NCI-H146 treated with DMSO at 0.1 percent for 48 hours (cell line): ENCODE measurements around the gene RABGAP1L.
"Not testable (repeated sequence)": the region's sequence is repeated elsewhere in the genome, so short reads cannot be mapped to it uniquely, and the experiment has no call there.

ENCODE experiments used
- DNase-seq: peaks from one replicate; lab custom pipeline; 2025; ENCODE audit not compliant: unreplicated experiment; lab: John Stamatoyannopoulos, UW

Gene RABGAP1L

DNA sequence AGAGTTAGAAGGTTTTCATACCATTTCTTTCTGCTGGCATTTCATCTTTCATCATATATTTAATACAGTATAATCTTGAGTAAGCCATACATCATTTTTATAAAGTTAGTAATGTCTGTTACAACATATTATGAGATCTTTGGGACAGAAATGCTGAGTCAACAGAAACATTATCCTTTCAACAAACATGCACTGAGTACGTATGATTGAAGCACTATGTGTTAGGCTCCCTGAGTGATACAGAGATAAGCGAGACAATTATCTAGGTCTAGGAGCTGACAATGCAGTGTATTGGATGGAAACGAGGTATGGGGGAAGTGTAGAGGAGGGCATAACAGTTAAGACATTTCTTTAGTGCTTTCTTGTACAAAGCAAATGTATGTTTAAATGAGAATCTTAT is 268.7 kb downstream of the RABGAP1L start:
- DNase-seq: no peak

DNA sequence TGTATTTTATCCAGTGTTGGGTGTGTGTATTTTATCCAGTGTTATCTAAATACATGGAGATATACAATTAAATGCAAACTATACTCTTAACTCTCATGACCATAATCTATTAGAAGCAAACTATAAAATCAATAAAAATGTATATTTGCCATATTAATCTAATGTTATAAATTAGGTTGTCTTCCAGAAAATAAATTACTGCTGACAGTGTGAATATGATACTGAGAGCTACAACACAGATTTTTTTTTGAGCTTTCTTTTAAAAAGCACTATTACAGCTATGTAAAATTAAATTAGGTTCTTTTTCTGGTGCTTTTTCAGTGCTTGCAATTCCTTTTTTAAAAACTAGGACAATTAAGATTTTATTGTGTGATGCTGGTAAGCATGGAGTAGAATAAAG is 269.4 kb downstream of the RABGAP1L start:
- DNase-seq: no peak

DNA sequence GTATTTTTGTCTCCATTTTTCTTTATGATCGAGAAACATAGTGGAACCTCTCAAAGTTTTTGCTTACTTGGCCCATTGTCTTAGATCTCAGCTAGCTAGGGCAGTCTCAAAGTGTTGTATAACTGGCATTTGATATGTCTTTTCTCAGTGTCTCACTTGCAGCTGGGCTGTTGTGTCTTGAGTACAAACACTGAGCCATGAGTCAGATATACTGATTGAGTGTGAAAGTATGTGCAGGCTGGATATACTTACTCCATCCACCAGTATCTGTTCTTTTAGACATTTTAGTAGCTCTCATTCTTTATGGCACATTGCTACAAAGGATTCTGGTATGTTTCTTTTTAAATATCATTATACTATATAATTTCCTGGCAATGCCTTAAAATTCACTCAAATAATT is 274.1 kb downstream of the RABGAP1L start:
- no peak for DNase-seq

DNA sequence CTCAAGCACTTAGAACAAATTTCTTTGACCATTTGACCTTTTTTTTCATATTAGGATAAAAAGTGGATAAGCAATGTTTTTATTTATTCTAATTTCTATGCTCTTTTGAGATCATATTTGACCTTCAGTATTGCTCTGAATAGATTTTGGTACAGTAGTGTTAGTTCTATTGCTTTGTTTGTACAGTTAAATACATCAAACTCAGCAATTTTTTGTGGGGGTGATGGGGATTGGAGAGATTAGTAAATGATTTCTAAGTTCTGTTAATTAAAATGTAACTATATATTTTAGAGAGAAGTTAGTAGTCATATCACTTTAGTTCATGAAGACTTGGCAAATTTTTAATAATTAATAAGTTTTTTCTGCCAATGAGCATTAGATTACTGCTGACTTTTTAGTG is 286.0 kb downstream of the RABGAP1L start:
- no peak for DNase-seq

DNA sequence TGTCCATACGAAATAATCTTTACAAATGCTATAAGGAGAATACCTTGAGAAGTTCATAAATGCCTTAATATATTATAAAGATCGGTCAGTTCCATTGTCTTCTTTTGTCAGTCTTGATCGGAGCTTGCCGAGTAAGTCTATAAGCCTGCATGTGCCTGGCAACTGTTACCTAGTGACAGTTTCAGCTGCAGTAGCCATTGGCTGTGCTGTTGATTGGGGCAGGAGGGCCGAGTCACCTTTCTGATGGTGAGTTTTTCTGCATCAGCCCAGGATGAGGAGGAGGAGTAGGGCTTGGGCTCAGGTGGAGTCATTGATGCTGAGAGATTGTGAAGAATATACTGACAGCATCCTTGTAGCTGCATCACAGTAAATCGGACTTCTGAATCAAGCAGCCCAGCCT is 286.5 kb downstream of the RABGAP1L start:
- DNase-seq: no peak

DNA sequence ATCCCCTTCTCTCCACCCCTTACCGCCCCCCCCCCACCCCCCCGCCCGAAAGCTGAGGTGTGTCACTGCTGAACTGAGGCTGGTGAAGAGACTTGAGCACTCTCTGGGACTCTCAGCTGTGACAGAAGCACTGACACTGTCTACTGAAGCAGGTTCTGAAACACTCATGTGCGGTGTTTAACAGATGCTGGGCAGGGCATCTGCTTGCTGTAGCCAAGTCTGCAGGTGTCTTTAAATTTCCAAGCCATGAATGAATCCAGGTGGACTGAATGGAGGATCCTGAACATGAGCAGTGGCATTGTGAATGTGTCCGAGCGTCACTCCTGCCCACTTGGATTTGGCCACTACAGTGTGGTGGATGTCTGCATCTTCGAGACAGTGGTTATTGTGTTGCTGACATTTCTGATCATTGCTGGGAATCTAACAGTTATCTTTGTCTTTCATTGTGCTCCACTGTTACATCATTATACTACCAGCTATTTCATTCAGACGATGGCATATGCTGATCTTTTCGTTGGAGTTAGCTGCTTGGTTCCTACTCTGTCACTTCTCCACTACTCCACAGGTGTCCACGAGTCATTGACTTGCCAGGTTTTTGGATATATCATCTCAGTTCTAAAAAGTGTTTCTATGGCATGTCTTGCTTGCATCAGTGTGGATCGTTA is 288.7 kb downstream of the RABGAP1L start, which contains the start of gene GPR52:
GPR52 (plus strand) TSS at position 99 of the 665 bp plus-strand sequence; CDS start at position 247, 148 bp downstream.
- no peak for DNase-seq

DNA sequence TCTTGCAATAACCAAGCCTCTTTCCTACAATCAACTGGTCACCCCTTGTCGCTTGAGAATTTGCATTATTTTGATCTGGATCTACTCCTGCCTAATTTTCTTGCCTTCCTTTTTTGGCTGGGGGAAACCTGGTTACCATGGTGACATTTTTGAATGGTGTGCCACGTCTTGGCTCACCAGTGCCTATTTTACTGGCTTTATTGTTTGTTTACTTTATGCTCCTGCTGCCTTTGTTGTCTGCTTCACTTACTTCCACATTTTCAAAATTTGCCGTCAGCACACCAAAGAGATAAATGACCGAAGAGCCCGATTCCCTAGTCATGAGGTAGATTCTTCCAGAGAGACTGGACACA is 289.2 kb downstream of the RABGAP1L start:
- no peak for DNase-seq

DNA sequence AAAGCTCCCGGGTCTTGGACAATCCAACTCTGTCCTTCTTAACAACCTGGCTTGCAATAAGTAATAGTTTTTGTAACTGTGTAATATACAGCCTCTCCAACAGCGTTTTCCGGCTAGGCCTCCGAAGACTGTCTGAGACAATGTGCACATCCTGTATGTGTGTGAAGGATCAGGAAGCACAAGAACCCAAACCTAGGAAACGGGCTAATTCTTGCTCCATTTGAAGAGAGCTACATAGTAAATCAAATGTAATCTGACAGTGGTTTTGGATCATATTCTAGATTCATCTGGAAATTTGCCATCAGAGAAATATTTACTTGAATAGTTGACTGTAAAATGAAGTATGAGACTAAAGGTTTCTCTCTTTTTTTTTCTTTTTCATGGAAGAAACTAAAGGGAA is 289.7 kb downstream of the RABGAP1L start:
- DNase-seq: no peak

DNA sequence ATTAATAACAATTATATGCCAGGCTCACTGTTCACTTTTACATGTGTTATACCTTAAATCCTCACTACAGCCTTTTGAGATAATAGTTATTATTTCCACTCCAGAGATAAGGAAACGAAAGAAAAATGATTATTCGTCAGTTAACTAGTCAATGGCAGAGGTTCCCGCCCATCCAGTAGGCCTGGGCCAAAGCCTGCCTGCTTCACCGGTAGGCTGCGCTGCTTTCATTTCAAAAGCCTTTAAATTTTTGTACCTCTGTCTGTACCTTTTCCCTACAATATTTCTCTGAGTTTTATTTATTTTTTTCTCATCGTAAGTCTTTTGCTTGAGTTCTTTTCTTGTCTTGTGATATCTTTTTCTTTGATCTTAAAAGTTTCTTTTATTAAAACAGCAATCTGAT is 292.1 kb downstream of the RABGAP1L start:
- no peak for DNase-seq

DNA sequence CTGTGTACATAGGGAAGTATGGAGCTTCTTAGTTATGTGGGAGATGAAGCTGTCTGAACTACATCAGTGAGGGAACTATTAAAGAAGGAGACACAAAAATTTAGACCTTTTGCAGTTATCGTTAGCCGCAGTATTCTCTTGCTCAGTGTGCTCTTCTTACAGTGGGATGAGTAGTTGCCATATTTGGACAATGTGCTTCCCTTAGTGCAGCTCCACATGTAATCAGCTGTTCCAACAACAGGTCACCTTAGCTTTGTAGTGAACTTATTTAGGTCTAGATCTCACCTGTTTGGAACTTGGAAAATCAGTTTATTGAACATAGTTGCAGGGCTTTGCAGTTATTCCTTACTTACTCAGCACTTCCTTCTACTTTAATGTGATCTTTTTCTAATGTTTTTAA is 306.5 kb downstream of the RABGAP1L start:
- DNase-seq: no peak

DNA sequence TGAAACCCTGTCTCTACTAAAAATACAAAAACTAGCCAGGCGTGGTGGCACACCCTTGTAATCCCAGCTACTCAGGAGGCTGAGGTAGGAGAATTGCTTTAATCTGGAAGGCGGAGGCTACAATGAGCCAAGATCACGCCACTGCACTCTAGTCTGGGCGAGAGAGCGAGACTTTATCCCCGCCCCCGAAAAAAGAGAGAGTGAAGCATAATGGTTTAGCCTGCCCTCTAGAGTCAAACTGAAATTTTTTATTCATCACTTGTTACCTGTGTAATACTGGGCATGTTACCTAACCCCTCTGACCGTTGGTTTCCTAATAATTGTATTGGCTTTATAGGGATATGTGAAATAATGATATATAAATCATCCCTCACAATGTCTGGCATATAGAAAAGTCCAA is 307.3 kb downstream of the RABGAP1L start:
- DNase-seq: no peak

DNA sequence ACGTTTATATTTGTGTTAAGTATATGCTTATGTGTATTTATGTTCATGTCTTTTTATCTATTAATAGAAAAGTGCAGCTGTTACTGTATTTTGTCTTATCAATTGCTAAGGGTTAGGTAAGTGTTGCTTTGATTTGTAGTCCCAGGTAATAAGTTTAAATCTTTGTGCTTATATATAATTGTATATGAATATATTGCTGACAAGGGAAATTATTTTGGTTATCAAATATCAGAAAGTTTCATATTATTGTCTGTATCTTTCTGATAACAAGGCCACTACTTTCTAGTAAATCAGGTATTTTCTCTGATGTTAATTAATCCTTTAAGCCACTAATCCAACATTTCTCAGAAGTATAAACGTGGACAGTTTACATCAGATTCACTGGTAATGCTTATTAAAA is 309.7 kb downstream of the RABGAP1L start:
- no peak for DNase-seq

DNA sequence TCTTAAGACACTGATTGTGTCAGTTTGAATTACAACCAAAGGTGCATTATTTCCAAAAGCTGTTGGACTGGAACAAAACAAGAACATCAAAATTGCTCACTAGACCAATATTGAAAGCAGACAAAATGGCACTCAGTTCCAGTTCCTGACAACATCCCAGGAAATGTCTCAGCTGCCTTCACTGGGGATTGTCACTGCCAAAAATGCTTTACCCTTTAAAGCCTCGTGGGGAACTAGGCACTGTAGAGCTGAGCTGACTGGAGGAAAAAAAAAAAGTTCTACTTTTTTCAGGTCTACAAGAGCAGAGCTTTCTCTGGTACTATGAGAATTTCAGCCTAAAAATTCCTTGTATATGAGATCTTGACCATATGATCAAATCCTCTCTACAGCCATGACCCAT is 310.4 kb downstream of the RABGAP1L start:
- no peak for DNase-seq

DNA sequence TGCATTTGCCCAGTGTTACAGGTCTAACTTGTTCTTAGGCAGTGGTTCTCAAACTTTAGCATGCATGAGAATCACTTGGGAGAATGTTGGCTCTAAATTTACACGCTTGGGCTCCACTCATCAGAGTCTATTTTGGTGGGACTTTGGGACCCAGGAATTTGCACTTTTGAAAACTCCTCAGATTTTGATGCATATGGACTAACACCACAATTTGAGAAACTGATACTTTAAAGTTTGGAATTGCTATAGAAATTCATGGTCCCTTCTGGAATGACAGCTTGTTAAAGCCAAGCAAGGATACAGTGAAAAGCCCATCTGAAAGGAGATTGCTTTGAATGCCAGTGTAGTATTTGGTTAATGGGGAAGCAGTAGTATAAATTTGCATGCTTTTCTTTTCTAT is 320.0 kb downstream of the RABGAP1L start:
- DNase-seq: no peak

DNA sequence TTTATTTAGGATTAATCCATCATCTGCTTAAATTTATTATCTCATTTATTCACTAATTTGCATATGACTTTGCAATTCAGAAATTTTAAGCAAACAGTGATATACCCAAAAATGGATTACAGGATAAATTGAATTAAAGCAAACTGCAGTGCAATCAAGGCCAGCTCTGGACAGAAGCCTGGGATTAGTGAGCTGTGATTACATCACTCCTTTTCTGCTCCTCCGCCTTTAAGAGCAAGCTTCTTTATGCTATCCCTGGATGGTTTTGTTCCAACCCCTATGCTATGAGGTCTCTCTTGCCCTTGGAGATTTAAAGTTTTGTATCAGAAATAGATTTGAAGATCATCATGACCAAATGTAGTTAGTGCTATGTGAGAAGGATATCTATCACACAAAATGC is 321.0 kb downstream of the RABGAP1L start:
- DNase-seq: no peak

DNA sequence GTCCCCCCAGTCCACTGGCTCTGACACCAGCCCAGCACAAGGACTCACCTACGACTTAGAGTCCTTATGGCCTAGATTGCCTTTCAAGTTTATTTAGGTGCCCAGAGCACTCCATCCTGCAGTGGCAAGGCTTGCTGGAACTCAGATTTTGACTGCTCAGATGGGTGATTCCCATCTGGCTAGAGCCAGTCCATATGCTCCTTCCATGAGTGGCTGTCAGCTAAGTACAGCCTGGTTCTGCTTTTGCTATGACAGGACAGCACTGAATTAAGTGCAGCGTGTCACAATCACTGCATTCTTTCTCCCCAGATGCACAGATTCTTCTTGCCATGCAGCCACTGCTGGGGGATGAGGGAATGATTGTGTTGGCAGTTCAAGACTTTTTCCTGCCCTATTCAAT is 332.3 kb downstream of the RABGAP1L start:
- DNase-seq: no peak

DNA sequence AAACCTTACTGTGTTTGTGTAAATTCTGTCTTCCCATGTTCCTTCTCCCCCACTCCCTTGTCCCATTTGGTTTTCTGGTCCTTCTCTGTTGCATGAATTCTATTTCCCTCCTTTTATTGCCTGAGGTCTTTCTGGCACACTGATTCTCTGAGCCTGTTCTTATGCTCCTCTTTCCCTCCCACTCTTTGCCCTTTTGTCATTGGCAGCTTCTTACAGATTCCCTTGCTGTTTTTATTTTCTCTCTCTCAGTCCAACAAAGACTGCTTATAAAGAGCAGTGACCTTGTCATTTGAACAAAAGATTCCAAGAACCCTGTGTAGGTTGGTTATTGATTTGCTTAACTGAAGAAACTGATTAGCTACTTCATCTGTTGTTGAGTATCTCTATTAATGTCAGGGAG is 338.2 kb downstream of the RABGAP1L start:
- DNase-seq: no peak

DNA sequence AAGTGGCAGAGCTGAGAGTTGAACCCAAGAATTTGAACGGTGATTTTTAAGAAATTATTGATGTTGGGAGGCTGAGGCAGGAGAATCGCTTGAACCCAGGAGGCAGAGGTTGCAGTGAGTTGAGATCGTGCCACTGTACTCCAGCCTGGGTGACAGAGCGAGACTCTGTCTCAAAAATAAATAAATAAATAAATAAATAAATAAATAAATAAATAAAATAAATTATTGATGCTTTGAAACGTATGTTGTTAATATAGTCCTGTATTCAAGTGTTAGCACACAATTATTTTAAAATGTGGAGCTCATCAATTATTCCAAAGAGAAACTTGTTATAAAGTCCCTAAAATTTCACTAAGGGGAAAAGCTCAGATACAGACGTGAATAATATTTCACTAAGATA is 357.4 kb downstream of the RABGAP1L start:
- DNase-seq: not testable (repeated sequence)

DNA sequence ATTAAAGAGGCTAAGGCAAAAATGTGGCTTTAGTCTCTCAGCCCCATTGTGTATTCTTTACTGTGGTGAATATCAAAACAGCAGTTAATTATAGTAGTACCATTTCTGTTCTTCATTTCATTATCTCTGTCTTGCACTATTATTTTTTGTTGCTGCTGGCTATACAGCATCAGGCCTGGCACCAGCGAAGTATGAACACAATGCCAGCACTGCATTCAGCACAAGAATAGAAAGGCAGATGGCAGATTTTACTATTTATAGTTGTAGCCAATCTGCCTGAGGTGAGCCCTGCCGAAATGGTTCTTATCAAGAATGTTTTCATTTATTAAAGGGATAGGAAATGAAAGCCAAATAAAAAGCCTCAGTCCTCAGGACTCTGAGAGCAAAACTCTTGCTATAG is 360.5 kb downstream of the RABGAP1L start:
- no peak for DNase-seq

DNA sequence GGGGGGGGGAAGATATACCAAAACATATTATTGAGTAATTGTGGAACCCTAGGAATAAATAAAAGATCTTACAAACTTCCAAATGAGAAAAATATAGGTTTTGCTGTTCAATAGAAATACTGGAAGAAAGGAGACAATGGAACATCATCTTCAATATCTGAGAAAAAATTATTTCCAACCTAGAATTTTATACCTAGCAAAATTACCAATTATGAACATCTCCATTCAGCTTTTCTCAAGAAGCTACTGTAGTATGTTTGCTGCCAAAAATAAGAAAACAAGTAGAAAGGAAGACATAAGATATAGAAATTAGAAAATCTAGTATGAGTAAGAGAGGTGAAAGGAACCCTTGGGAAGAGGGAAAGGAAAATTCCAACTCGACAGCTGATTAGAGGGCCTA is 372.4 kb downstream of the RABGAP1L start:
- DNase-seq: no peak

DNA sequence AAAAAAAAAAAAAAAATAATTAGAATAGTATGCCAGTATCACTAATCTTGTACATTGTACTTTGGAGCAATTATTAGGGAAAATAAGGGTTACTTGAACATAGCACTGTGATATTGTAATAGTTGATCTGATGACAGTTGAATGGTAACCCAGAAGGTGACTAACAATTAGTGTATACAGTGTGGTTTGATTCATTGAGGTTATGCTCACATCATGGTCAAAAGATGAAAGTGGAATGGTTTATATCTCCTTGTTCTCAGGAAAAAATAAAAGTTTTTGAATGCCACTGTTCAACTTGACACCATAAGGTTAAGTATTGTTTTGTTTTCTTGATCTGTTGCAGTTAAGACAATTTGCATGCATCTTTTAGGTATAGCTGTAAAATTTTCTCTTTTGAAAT is 375.5 kb downstream of the RABGAP1L start:
- no peak for DNase-seq

DNA sequence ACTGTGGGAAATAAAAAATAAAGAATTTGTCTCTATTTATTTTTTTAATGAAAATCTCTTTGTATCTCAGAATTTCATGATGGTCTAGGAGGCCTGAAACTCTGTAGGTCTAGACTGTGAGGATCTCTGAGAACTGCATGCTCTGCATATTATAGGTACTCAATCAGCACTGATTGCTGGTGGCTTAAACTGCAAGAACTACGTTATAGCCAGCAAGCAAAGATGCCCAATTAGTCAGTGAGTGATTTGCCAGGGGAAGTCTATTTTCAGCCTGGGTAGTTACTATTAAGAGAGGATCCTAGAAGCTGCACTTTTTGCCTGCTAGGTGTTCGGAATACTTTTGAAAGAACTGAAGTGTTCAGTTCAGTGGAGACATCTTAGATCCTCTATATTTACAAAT is 375.9 kb downstream of the RABGAP1L start:
- DNase-seq: no peak

DNA sequence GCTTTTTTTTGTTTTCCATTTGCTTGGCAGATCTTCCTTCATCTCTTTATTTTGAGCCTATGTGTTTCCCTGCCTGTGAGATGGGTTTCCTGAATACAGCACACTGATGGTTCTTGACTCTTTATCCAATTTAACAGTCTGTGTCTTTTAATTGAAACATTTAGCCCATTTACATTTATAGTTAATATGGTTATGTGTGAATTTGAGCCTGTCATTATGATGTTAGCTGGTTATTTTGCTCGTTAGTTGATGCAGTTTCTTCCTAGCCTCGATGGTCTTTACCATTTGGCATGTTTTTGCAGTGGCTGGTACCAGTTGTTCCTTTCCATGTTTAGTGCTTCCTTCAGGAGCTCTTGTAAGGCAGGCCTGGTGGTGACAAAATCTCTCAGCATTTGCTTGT is 384.1 kb downstream of the RABGAP1L start:
- DNase-seq: not testable (repeated sequence)

DNA sequence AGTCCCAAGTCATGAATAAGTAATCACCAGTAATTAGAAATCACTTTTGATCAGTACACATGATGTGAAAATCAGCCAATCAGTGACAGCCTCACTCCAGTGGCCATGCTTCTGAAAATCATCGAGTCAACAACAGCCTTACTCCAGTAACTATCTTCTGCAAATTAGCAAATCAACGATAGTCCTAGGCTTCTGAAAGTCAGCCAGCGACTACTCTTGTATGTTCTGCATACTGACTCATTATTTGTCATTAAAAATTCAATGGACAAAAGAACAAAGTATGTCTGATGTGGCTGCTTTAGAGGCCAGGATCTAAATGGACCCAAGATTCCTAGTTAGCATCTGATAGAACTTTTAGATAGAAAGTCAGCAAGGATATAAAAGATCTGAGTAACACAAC is 391.0 kb downstream of the RABGAP1L start:
- DNase-seq: no peak
